HG03103 (cell line): ENCODE results near the gene ST6GALNAC4.

Source experiments
- ATAC-seq: cut with Tn5 transposase; IDR thresholded peaks from one replicate; pipeline ENCODE4 v1.9.1; 2021; ENCODE audit warnings: low read depth; ENCODE audit not compliant: unreplicated experiment

The ST6GALNAC4 gene

DNA sequence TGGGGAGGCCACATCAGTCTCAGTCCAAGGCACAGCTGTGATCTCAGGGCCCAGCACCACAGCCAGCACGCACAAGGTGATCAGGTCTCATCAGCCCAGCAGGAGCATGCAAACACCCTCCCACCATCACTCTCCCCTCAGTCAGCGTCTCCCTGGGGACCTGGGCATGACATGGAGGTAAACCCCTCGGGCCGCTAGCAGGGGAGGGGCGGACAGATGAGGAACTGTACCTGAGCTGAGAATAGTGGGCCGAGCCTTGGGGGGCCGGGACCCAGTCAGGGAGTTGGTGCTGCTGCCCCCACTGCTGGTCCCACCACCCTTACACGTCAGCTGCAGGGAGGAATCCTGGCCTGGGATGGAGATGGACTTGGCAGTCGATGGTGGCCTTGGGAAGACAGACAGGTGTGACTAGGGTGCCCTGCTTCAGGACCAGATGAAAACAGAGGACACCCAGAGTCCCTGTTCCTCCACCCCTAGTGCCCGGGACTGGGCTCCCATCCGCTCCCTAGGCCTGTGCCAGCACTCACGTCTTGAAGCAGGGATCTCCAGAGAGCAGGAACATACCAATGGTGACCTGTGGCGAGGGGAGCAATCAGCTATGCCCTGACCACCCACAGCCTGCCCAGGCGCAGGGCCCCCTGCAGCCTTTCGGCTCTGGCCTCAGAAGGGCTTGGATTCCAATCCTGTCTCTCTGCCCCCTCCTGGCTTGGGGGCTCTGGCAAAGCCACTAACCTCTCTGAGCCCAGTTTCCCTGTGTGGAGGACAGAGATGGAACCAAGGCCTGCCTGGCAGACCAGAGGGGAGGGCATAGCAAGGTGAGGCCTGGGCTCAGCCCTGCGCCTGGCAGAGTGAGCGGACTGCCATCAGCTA, 31.2 kb upstream of the ST6GALNAC4 start:
- no peak for ATAC-seq

DNA sequence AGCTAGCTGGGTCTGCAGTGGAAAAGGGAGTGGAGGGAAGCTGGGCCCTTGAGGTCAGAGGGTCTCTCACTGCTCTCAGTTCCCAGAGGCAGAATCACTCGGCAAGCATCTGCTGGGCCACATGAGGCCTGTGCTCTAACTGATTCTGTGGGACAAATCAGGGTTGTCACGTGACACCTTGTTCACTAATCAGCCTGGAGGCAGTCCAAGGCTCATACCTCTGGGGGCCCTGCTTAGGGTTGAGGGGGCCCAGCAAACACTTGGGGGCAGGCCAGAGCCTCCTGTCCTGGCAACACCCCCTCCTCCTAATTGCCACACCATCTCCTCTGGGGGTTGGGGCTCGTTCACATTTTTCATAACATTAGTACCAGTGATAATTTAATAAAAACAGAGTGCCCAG, 29.9 kb upstream of the ST6GALNAC4 start:
- no peak for ATAC-seq

- ATAC-seq, result no peak
These were observed 29.1 kb upstream of the ST6GALNAC4 start for GRCh38 chr9:127945942-127946341.

GRCh38 chr9:127945338-127945737, 28.5 kb upstream of the ST6GALNAC4 start:
- ATAC-seq, result no peak

- ATAC-seq, result no peak
These were observed 27.9 kb upstream of the ST6GALNAC4 start for GRCh38 chr9:127944586-127945218.

DNA sequence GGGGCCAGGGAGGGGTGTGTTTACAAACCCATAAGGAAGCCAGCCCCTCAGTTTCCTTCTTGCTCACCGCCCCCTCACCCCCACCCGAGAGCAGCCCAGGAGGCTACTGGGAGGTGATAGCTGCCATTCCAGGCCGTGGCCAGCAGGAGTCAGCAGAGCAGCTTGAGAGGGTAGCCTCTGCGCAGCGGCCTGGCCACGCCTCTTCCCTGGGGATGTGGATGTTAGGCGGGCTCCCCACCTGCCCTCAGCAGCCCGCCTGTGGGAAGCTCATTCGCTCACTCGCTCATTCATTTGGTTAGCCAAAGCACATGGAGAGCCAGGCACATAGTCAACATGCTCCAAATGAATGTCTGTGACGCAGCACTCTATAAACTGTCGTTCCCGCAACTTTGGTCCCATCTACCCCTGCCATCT, 26.9 kb upstream of the ST6GALNAC4 start:
- ATAC-seq, result peak; percentile 54

GRCh38 chr9:127943011-127943662, 26.3 kb upstream of the ST6GALNAC4 start:
- no peak for ATAC-seq

DNA sequence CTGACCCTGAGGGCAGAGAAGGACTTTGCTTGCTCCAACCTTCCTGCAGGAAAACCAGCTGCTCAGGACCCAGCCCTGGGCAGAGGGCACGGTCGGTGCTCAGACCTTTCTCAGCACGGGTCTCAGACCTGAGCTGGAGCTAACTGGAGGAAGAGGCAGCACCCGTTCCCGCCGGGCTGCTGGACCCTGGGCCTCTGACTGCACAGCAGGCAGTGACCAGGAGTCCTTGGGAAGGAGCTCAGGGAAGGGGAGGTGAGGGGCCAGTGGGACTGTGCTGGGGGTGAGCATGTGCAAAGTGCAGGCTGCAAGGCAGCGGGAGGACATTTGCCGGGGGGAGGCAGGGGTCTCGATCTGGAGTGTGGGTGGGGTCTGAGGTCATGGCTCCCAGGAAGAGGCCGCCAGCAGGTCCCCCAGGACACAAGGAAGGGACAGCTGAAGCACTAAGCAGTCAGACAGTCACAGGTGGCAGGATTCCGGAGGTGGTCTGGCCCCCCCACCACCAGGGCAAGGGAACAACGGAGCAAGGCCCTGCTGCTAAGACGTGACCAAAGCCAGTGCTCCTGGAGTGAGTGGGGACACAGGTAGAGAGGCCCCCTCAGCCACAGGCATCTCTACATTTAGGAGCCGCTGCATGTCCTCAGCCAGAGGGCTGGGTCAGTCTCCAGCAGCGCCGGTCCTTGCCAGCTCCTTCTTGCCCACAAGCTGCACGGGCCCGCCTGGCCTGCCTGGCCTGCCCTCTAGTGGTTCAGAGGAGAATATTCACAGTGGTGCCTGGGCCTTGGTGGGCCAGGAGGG, 25.6 kb upstream of the ST6GALNAC4 start:
- no peak for ATAC-seq

GRCh38 chr9:127941961-127942215, 25.0 kb upstream of the ST6GALNAC4 start:
- no peak for ATAC-seq

- no peak for ATAC-seq
These were observed 24.5 kb upstream of the ST6GALNAC4 start for GRCh38 chr9:127941062-127941960.

DNA sequence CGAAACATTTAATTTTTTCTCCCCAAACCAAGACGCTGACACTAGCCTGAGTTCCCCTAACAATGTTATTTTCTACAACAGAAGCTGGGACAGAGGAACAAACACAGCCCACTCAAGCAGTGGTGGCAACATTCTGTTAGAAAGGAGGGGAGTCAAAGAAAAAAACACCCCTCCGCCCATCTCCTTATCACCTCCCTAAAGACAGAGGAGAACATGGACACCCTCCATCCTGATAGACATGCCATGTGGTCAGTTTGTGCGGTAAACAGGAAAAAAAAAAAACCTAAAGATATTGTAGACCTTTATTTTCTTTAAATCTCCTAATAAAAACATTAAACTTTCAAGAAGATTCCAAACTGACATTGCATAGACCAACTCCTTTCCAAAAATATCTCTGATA, 23.8 kb upstream of the ST6GALNAC4 start:
- no peak for ATAC-seq

DNA sequence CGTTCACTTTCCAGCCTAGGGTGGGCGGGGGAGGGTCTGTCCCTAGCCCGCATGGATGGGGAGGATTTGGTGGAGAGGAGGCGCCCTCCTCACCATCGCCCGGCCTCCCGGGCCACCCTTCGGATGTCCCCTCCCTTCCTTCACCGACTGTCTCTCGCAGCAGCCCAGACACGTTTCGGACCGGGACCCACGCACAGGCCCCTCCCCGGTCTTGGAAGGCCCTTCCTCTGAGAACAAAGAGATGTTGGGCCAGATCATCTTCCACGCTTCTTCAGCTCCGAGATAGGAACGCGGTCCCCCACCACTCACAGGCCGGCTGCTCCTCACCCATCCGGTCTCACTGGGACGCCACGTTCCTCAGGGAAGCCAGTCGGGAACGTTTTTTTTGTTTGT, 21.5 kb upstream of the ST6GALNAC4 start:
- ATAC-seq, result no peak

DNA sequence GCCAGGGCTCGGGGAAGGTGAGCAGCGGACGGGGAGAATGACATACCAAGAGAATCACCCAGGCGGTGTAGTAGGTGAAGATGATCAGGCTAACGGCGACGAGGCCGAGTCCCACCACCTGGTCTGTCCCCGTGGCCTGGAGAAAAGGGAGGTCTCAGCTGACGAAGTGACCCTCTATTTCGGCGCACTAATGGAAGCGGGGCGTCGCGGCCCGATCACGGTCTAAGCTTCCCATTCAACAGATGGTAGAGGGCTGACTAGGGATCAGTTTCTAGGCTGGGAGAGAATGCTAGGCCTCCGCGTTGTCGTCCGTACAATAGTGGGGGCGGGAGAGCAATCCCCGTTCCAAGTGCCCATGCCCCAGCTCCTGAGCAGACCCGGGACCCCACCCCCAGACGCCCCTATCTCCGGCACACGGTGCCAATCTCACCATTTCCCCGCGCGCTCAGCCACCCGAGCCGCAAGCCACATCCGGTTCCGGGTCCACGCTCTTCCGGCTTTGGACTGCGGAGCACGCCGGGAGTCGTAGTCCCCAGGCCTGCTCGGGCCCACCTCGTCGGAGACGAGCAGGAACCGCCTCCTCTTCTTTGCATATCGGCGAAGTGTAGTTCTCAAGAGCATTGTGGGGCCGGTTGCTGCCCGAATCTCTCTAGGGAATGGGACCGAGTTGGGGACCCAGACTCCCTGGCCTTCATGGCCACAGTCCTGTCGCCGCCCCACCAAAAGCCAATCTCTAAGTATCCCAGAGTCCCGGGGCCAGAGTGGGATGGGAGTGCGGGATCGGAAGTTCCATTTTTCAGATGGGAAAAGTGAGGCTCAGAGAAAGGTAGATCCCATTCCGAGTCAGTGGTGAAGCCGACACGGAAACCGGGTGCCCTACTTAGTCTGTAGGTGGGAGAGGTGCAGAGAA, 20.8 kb upstream of the ST6GALNAC4 start, which contains the start of gene DPM2:
Gene DPM2, minus strand, starts transcription at position 467 of the 910 bp plus-strand sequence. Its CDS starts 34 bp downstream, at position 433.
- ATAC-seq, result peak; percentile 88

DNA sequence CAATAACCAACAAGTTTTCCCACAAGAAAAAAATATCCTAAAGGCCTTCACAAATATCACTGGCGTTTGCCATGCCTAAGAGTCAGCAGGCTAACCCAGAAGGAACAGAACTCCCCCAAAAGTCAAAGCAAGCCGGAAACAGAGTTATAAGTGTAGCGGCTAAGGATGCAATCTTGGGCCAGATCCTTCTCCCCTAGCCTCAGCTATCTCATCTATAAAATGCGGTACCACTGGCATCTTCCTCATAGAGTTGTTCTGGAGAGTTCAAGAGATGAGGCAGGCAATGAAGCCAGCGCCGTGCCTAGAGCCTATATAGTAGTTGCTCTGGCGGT, 20.2 kb upstream of the ST6GALNAC4 start:
- ATAC-seq, result no peak

GRCh38 chr9:127936347-127936852, 19.6 kb upstream of the ST6GALNAC4 start:
- no peak for ATAC-seq

DNA sequence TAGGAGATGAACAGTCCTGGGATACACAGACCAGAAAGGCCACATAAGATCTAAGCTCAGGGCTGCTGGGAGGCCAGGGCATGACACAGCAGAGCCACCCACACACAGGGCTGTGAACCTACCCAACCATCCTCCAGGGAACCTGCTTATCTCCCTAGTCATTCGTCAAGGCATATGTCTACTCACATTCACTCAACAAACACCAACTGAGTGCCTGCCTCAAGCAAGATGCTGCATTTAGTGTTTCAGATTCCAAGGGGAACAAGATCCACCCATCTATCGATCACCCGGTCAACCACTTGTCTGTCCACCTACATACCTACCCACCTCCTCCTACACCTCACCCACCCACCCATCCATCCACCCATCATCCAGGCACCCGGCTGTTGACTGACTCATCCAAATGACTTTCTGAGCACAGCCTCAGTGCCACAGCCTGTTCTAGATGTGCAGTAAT, 19.0 kb upstream of the ST6GALNAC4 start:
- ATAC-seq, result no peak

DNA sequence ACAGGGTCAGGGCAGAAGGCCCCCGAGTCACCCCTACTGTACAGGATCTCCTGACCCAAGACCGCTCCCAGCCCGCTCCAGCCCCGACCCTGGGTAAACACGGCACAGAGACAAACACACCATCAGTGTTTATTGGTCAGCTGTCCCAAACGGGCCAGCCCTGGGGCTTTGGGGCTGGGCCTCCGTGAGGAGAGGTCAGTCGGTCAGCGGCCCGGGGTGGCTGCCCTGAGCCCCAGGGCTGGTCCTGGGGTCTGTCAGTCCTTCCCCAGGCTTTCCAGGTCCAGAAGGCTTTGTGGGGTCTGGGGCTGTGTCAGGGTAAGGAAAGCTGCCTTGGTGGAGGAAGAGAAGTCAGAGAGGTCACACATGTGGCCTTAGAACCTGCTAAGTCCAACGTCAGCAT, 18.1 kb upstream of the ST6GALNAC4 start:
- no peak for ATAC-seq

DNA sequence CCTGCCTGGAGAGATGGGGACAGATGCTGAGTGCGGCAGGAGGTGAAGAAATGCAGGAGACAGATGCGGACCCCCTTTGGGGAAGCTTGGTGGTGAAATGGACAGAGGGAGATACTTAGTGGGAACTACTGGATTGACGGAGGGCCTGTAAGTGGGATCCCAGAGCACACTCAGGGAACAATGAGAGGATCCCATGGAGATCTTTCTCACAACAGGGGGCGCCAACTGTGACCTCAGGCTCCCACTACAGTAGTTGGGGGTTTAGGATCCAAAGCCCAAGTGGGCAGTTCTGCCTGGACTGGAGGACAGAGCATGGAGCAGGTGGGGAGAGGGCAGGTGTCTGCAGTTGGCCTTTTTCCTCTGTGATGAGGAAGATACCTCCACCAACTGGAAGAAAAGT, 17.4 kb upstream of the ST6GALNAC4 start:
- ATAC-seq, result no peak
